HG03159 (cell line): ENCODE data around the gene CELA2A.
"Not testable (repeated sequence)": the region's sequence is repeated elsewhere in the genome, so short reads cannot be mapped to it uniquely, and the experiment has no call there.

Source experiments
- ATAC-seq: cut with Tn5 transposase; IDR thresholded peaks from one replicate; pipeline ENCODE4 v1.9.1; 2021; ENCODE audit warnings: mild to moderate bottlenecking, moderate library complexity; ENCODE audit not compliant: unreplicated experiment

Gene CELA2A

DNA sequence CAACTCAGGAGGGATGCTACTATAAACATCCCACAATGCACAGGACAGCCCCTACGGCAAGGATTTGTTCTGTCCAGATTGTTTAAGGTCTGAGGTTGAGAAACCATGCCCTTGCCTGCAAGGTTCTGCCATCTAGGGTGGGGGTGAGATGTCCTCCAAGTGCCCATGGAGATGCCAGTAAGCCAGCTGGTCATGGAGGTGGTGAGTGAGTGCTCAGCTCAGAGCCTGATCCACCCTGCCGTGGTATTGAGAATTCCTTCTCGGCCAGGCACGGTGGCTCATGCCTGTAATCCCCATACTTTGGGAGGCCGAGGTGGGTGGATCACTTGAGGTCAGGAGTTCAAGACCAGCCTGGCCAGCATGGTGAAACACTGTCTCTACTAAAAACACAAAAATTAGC lies 31.6 kb upstream of the CELA2A start:
- ATAC-seq = no peak

DNA sequence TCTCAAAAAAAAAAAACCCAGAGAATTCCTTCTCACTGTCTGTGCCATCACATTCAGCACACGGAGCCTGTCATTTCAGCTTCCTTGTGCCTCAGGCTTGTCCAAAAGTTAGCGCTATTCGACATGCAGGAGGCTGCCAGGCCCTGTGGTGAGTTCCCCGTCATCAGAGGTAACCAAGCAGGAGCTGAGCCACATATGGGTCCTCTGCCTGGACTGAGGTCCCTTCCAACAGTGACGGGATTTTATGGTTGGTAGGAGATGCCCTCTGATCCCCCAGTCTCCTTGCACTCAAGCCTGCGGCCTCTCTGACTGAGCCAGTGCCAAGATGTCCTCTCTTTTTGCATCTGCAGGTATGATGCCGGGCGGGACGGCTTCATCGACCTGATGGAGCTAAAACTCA lies 31.0 kb upstream of the CELA2A start:
- no peak for ATAC-seq

DNA sequence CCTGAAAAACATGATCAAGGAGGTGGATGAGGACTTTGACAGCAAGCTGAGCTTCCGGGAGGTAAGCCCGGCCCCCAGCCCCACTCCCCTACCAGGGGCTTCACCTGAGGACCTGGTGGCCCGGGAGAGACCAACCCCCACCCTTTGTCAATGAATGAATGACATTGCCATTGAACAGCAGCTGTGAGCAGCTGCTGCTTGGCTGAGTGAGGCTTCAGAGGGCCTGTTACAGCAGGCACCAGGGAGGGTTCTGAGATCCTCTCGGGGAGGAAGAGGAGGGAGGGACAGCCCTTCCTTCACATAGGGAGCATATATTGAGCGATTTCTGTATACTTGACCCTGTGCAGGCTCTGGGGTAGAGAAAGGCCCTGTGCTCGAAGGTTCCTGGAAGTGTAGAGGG lies 30.6 kb upstream of the CELA2A start:
- no peak for ATAC-seq

DNA sequence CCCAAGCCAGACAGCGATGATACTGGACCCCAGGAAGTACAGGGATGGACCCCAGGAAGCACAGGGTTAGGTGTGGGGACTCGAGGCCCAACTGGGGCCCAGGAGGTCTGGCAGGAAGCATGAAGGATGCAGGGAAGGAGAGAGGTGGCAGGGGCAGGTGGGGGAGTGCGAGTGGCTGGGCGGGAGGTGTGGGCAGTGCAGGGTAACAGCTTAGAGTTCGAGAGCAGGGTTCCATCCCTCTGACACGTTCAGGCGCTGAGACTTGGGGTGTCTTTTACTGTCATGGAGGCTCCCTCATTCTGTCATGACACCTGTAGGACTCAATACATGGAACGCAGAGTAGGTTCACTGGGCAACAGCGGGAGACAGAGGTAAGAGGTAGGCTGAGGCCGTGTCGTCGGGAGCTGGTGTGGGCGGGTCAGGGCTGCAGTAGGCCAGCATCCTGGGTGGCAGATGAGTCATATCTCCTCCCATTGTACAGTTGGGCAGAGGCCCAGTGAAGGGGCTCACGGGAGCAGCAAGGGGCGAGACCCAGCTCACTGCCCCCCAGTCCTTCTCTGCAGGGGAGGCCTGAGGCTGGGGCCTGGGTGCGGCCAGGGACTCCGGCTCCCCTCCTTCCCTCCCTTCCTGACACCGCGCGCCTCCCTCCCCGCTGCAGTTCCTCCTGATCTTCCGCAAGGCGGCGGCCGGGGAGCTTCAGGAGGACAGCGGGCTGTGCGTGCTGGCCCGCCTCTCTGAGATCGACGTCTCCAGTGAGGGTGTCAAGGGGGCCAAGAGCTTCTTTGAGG lies 29.8 kb upstream of the CELA2A start:
- ATAC-seq = no peak

DNA sequence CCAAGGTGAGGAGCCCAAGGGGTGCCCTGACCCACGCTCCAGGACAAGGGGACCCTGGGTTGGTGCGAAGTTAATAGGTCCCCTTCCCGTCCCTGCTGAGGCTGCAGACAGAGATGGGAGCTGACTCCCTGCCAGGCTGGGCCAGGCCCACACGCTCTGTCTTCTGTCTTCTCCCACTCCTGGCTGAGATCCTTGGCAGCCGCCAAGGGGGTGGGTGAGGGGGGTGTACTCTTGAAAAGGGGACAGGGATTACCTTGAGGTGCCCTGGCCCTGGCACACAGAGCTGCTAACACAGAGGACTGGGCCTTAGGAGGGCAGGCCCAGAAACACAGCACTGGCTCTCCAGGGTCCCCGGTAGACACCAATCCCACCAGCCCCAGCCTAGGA lies 29.3 kb upstream of the CELA2A start:
- ATAC-seq = no peak

DNA sequence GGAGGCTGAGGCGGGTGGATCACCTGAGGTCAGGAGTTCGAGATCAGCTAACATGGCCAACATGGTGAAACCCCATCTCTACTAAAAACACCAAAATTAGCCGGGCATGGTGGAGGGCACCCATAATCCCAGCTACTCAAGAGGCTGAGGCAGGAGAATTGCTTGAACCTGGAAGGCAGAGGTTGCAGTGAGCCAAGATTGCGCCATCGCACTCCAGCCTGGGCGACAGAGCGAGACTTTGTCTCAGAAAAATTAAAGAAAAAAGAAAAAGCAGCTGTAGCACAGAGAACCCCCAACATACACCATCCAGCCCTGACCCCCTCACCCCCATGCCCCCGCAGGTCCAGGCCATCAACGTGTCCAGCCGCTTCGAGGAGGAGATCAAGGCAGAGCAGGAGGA lies 28.3 kb upstream of the CELA2A start:
- ATAC-seq = not testable (repeated sequence)

DNA sequence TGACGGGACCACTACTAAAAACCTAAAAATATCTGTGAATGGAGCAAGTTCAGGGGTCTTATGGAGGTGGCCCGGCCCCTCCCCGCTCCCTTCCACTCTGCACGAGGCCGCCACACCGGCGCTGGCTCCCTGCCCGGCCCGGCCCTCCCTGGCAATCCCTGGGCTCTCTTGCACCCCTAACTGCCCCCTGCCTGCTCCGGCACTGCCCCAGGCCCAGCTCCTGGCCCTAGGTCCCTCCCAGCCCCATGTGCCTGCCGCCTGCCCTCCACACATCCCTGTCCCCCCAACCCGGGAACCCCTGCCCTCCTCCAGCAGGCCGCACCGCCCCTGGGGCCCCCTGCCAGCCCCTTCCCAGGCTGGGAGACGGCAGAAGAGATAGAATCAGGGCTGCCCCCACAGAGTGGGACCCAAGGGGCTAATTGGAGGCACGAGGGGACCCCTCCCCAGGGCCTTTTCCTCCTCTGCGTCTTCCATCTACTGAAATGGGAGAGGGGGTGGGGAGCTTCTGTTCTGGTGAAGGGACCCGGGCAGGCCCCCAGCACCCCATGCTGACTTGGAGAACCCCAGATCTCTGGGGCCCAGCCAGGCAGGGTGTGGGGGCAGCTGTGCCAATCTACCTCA lies 27.6 kb upstream of the CELA2A start:
- ATAC-seq = no peak

DNA sequence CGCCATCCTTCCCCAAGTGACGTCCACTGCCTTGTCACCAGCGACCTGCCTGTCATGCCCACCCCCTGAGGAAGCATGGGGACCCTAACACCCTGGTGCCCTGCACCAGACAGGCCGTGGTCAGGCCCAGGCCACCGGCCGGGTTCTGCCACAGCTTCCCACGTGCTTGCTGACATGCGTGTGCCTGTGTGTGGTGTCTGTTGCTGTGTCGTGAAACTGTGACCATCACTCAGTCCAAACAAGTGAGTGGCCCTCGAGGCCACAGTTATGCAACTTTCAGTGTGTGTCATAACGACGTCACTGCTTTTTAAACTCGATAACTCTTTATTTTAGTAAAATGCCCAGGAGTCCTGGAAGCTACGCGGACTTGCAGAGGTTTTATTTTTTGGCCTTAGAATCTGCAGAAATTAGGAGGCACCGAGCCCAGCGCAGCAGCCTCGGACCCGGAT lies 26.8 kb upstream of the CELA2A start:
- no peak for ATAC-seq

DNA sequence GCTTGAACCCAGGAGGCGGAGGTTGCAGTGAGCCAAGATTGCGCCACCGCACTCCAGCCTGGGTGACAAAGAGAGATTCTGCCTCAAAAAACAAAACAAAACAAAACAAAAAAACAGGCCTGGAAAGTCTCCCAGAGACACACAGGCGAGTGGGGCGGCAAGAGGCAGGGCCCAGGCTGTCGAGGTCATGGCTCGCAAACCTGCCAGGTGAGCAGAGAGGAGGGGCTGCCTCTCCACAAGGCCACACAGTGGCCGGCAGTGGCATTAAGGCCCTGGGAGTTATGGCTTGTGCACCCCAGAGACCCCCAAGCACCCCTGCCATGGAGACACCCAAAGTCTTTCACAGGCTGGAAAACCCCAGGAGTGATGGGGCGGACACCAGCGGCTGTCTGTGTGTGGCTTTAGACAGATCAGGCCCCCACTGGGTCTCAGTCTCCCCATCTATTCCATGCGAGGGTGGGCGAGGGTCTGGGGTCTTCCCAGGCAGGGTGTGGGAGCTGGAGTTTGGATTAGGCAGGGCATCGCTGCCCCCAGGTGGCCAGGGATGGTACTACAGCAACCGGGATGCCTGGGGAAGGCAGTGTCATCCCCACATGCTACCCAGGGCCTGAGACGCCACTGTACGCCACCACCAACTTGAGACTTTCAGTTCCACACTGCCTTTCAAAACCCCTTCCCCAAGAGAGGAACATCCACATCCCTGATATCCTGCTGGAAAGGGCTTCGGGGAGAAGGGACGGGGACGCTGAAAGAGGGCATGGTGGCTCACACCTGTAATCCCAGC lies 25.6 kb upstream of the CELA2A start:
- no peak for ATAC-seq

DNA sequence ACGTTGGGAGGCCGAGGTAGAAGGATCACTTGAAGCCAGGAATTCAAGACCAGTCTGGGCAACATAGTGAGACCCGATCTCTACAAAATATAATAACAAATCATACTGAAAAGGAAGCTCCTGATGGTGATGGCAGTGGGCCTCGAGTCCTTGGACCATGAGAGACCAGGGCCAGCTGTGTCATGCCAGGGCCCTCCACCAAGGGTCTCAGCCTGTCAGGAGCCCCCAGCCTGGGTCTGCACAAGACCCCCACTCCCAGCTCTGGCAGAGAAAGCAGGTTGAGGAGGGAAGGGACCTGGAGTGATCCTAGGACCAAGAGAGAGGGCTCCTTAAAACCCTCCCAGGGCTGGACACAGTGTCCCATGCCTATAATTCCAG lies 25.0 kb upstream of the CELA2A start:
- ATAC-seq = no peak

DNA sequence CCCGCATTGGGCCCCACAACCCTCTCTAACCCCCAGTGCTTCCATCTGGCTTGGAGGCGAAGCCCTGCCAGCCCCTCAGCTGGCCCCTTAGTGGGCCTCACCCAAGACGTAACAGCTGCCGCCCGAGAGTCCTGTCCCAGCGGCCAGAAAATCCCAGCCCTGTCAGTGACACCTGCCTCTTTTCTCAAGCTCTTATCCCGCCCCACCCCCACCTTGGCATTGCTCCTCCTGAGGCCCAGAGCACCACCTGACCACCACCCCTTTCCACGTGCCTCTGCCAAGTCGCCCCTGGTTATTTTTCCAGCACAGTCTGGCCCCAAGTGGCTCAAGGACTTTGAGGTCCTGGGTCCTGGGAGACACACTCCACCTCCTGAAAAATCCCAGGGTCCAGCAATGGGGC lies 24.2 kb upstream of the CELA2A start:
- no peak for ATAC-seq

DNA sequence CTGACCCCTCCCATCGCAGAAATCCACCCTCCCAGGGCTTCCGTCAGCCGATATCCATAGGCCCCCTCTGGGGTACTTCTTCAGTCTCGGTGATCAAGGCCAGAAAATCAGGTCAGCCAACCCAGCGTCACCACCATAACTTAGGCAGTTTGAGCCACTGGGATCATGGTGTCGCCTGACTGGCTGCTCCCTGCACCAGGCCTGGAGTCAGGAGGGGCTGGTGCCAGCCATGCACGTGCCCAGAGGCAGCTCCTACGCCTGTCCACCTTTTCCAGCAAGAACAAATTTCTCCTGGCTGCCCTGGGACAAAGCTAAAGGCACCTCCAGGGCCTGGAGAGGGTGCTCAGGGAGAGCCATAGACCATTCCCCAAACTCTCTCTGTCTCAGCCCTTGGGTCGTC lies 23.1 kb upstream of the CELA2A start:
- ATAC-seq = no peak

DNA sequence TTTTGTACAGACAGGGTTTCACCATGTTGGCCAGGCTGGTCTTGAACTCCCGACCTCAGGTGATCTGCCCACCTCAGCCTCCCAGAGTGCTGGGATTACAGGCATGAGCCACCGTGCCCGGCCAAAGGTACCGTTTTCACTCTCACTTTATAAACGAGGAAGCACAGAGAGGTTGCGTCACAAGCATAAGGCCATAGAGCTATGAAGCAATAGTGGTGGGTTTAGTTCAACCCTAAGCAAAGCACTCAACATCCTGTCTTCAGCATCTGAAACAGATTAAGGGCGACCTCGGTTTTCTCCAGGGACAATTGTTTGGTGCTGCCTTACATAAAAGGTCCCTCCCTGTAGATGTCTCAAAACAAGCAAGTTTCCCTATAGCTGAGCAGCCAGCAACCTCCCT lies 21.8 kb upstream of the CELA2A start:
- not testable (repeated sequence) for ATAC-seq

DNA sequence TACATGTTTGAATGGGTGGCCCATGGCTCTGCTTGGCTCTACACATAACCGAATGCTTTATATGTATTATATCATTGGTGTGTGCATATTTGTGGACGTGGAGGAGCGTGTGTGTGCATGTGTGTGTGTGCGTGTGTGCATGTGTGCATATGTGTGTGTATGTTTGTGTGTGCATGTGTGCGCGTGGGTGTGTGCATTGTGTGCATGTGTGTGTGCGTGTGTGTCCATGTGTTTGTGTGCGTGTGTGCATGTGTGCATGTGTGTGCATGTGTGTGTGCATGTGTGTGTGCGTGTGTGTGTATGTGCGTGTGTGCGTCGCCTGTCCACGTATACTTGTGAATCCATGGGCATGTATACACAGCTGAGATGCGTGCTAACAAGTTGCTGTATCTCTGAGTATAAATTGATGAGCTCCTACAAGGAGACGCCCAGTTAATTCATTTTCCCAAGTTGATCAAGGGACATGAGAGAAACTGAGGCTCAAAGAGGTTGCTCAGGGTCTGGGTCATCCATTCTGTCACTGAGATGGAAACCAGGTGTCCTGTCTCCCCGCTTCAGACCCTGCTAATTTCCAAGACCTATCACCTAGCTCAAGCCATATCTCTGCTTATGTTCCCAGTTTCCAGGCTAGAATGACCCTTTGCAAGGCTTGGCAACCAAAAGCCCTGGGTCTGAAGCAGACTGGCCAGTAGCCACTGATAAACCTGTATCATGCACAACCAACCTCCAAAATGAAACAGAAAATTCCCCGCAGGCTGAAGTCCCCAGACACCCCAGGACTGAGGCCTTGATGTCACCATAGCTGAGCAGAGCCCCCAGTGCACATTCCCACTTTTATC lies 21.1 kb upstream of the CELA2A start:
- no peak for ATAC-seq

DNA sequence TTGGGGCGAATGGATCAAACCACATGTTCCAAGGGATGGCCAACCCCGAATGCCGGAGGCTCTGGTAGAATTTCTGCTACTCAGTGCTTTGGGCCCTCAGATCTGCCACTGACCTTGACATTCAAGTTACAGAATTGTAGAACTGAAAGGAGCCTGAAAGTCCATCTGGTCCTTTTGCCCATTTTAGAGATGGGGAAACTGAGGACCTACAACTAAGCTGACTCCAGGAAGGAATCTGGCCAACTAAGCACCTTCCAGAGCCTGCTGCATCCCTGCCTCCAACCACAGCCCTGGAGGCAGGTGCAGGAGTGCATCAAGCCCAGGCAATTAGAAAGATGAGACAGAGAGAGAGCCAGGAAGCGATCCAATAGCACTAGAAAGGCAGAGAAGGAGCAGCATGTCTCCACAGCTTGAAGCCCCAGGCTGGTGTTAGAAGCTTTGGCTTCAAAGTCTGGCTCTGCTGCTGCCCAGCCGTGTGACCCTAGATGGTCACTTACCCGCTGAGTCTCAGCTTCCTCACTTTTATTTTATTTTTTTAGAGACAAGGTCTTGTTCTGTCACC lies 19.6 kb upstream of the CELA2A start:
- ATAC-seq = no peak

DNA sequence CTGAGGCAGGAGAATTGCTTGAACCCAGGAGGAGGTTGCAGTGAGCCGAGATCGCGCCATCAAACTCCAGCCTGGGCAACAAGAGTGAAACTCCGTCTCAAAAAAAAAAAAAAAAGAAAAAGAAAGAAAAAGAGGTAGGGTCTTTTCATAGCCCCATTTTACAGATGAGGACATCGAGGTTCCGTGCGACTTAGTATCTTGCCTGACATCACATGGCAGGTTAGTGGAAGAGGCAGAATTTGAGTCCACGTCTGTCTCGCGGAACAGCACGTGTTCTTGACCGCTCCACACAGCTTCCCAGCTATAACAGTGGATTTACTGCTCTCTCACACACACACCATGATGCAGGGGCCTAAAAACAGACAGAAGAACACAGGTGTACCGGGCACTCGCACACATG lies 17.2 kb upstream of the CELA2A start:
- no peak for ATAC-seq

DNA sequence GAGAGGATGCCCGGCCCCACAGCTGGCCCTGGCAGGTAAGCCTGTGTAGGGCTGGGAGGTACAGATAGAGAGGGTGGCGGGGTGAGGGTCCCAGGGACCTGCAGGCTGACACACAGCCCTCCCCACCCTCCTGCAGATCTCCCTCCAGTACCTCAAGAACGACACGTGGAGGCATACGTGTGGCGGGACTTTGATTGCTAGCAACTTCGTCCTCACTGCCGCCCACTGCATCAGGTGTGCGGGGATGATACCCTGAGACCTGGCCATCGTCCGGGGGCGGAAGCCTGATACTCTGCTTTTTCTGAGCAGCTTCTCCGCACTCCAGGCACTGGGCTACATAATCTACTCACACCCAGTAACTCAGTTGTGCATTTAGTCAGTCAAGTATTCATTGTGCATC lies 16.2 kb upstream of the CELA2A start:
- no peak for ATAC-seq

DNA sequence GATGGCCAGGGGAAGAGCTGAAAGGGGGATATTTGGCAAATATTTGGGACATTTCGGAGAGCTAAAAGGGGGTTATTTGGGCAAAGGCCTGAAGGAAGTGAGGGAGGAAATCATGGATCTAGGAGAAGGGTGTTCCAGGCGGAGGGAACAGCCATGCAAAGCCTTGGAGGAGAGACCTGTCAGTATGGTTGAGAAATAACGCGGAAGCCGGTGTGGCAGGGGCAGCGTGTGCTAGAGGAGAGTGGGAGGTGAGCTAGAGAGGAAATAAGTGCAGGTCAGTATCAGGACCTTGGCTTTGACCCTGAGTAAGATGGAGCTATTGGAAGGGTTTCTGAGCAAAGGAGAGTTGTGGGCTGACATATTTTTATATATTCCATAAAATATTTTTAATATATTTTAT lies 15.3 kb upstream of the CELA2A start:
- no peak for ATAC-seq

DNA sequence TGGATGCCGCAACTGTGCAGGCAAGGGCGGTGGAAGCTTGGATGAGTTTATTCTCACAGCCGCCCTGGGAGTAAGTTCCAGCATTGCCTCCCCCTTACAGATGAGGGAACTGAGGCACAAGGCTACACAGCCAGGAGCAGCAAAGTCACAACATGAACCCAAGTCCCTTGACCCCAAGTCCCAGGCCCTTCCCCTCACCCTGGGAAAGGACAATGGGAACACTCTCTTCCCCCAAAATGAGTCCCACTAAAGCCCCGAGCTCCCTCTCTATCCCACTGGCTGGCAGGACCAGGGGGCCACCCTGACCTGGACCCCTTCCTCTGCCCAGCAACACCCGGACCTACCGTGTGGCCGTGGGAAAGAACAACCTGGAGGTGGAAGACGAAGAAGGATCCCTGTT lies 14.4 kb upstream of the CELA2A start:
- no peak for ATAC-seq

DNA sequence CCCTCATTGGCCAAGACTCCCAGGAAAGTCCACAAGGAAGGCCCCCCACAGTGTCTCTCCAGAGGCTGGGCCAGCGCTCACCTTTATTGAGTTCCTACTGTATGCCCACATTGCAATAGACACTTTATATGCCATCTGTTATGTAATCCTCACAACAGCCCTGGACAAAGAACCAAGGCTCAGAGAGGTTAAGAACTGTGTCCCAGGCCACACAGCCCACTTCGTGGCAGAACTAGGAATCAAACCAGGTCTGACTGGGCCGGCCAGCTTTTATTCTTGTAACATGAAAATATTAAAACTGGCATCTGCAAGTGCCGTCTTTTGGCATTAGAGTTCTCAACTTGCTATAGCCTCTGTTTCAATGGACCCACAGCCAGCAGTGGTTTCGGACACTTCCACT lies 13.8 kb upstream of the CELA2A start:
- no peak for ATAC-seq

DNA sequence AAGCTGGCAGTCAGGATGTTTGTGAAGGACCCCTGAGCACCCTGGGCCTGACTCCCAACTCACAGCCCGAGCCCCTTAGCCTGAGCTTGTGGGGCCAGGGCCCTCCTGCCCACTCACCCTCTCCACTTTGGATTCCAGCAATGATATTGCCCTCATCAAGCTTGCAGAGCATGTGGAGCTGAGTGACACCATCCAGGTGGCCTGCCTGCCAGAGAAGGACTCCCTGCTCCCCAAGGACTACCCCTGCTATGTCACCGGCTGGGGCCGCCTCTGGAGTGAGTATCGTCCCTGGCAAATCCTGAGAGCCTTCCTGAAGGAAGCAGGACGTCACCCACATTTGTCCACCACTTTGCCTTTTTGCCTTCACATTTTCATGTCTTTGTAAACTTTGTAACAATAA lies 13.3 kb upstream of the CELA2A start:
- ATAC-seq = no peak
